HEK293 (cell line): ENCODE measurements around the gene TSPO.

Experiments
- CTCF ChIA-PET: fragments of 350-600 bp; formaldehyde crosslinking; extraction: SDS; loops from one replicate; lab custom pipeline; 2021; ENCODE audit warnings: antibody characterized with exemption; lab: Yijun Ruan, JAX
- POLR2A ChIA-PET: fragments of 300-600 bp; formaldehyde crosslinking; extraction: SDS; loops from one replicate; lab custom pipeline; 2020; ENCODE audit warnings: antibody characterized with exemption, inconsistent platforms; lab: Yijun Ruan, JAX
- H3K27ac ChIP-seq: fragments of 200-500 bp; sonication (Bioruptor generic); 2 replicates; pipeline ENCODE4 v1.5.1; 2014; ENCODE audit warnings: low read depth, low read length, control low read depth, inconsistent platforms; ENCODE audit errors: extremely low read depth
- H3K36me3 ChIP-seq, 2 experiments: fragments of 200-500 bp in 1 of 2; sonication (Bioruptor generic) in 1 of 2; 1 replicate in 1 of 2; 2 replicates in 1 of 2; pipeline ENCODE4 v1.5.1; 2014 to 2017; ENCODE audit warnings: inconsistent platforms in 2 of 2, low read length in 2 of 2; ENCODE audit not compliant: control insufficient read depth in 2 of 2, insufficient read depth in 1 of 2
- H3K4me1 ChIP-seq: fragments of 200-500 bp; sonication (Bioruptor generic); 2 replicates; pipeline ENCODE4 v1.5.1; 2014; ENCODE audit warnings: mild to moderate bottlenecking, low read length, inconsistent platforms; ENCODE audit not compliant: control insufficient read depth, insufficient read depth
- H3K4me3 ChIP-seq: 2 replicates; pipeline ENCODE4 v1.5.1; 2011; ENCODE audit warnings: low read depth, mild to moderate bottlenecking, control low read depth, low read length, moderate library complexity
- H3K9me3 ChIP-seq: fragments of 200-500 bp; sonication (Bioruptor generic); 2 replicates; pipeline ENCODE4 v1.5.1; 2014; ENCODE audit warnings: low read depth, low read length, inconsistent platforms; ENCODE audit not compliant: control insufficient read depth, insufficient read depth
- GLIS1 ChIP-seq: fragments of 450-650 bp; formaldehyde crosslinking; IDR thresholded peaks from 2 replicates; pipeline ENCODE4 v1.5.1; 2016; ENCODE audit warnings: missing biosample characterization, missing genetic modification characterization
- KLF16 ChIP-seq: fragments of 450-650 bp; formaldehyde crosslinking; IDR thresholded peaks from 2 replicates; pipeline ENCODE4 v1.5.1; 2017; ENCODE audit warnings: missing biosample characterization, missing genetic modification characterization
- SP3 ChIP-seq: fragments of 450-650 bp; formaldehyde crosslinking; IDR thresholded peaks from 2 replicates; pipeline ENCODE4 v1.5.1; 2016; ENCODE audit warnings: missing biosample characterization, missing genetic modification characterization
- ZFP37 ChIP-seq: fragments of 450-650 bp; formaldehyde crosslinking; IDR thresholded peaks from 2 replicates; pipeline ENCODE4 v1.5.1; 2016; ENCODE audit warnings: missing biosample characterization, missing genetic modification characterization
- ZIC2 ChIP-seq: fragments of 450-650 bp; formaldehyde crosslinking; IDR thresholded peaks from 2 replicates; pipeline ENCODE4 v1.5.1; 2016; ENCODE audit warnings: missing biosample characterization, missing genetic modification characterization
- ZNF114 ChIP-seq: fragments of 450-650 bp; formaldehyde crosslinking; IDR thresholded peaks from 2 replicates; pipeline ENCODE4 v1.5.0; 2017; ENCODE audit warnings: missing biosample characterization, missing genetic modification characterization
- ZNF2 ChIP-seq: fragments of 450-650 bp; formaldehyde crosslinking; IDR thresholded peaks from 2 replicates; pipeline ENCODE4 v1.5.1; 2016; ENCODE audit warnings: missing biosample characterization, missing genetic modification characterization
- ZNF341 ChIP-seq: fragments of 450-650 bp; formaldehyde crosslinking; IDR thresholded peaks from 2 replicates; pipeline ENCODE4; 2016; ENCODE audit warnings: low read depth, missing biosample characterization, missing genetic modification characterization
- ZNF433 ChIP-seq: fragments of 450-650 bp; formaldehyde crosslinking; IDR thresholded peaks from 2 replicates; pipeline ENCODE4 v1.5.1; 2016; ENCODE audit warnings: missing biosample characterization, missing genetic modification characterization, low read depth
- ZNF48 ChIP-seq: fragments of 450-650 bp; formaldehyde crosslinking; IDR thresholded peaks from 2 replicates; pipeline ENCODE4 v1.5.1; 2016; ENCODE audit warnings: missing biosample characterization, missing genetic modification characterization
- ZNF510 ChIP-seq: fragments of 450-650 bp; formaldehyde crosslinking; IDR thresholded peaks from 2 replicates; pipeline ENCODE4 v1.5.1; 2018; ENCODE audit warnings: mild to moderate bottlenecking, missing genetic modification characterization, missing biosample characterization; ENCODE audit not compliant: insufficient replicate concordance
- ZNF549 ChIP-seq: fragments of 450-650 bp; IDR thresholded peaks from 2 replicates; pipeline ENCODE4 v1.5.1; 2018; ENCODE audit warnings: missing biosample characterization, missing genetic modification characterization, mild to moderate bottlenecking, inconsistent platforms, moderate library complexity
- ZNF560 ChIP-seq: fragments of 450-650 bp; formaldehyde crosslinking; IDR thresholded peaks from 2 replicates; pipeline ENCODE4 v1.5.1; 2017; ENCODE audit warnings: missing biosample characterization, missing genetic modification characterization, borderline replicate concordance
- ZNF571 ChIP-seq: fragments of 450-650 bp; formaldehyde crosslinking; IDR thresholded peaks from 2 replicates; pipeline ENCODE4 v1.5.0; 2017; ENCODE audit warnings: missing biosample characterization, missing genetic modification characterization
- ZNF677 ChIP-seq: fragments of 450-650 bp; IDR thresholded peaks from 2 replicates; pipeline ENCODE4 v1.5.0; 2018; ENCODE audit warnings: missing biosample characterization, mild to moderate bottlenecking, missing genetic modification characterization, moderate library complexity
- ZNF777 ChIP-seq: fragments of 450-650 bp; formaldehyde crosslinking; IDR thresholded peaks from 2 replicates; pipeline ENCODE4 v1.5.1; 2017; ENCODE audit warnings: missing biosample characterization, missing genetic modification characterization, borderline replicate concordance
- ZXDB ChIP-seq: fragments of 450-650 bp; formaldehyde crosslinking; IDR thresholded peaks from 2 replicates; pipeline ENCODE4 v1.5.1; 2016; ENCODE audit warnings: missing biosample characterization, missing genetic modification characterization
- TF ChIP-seq, protein P1 (sequence below): fragments of 450-650 bp; IDR thresholded peaks from 2 replicates; pipeline ENCODE4 v1.5.1; 2018; ENCODE audit warnings: missing biosample characterization, missing genetic modification characterization
- TF ChIP-seq, protein P2 (sequence below): fragments of 450-650 bp; formaldehyde crosslinking; IDR thresholded peaks from 2 replicates; pipeline ENCODE4 v1.5.1; 2016; ENCODE audit warnings: missing biosample characterization, missing genetic modification characterization, borderline replicate concordance

Gene TSPO

DNA sequence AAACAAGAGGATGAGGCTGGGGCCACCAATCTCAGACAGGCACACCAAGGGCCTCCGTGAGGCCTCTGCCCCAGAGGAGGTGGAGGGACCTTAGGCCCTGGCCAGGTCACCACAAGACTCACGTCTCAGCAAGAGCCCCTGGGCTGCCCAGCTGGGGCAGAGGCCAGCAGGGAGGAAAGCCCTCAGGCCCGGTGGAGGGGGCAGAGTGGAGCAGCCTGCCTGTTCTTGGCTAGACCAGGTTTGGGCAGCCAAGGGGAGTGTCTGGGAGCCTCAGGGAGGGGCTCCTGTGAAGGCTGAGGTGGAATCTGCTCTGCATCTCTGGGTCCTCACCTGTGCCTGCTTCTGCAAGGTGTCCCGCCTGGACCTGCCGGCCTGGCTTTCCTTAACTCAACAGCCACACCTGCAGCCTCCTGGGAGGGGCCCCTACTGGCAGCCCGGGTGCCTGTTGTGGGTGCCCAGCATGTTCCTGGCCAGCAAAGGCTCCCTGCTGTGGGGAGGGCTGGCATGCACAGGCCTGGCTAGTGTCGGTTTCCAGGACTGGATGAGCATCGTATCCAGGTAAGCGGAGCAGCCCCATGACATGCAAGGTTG, 23.7 kb downstream of the TSPO start:
- POLR2A ChIA-PET: no interaction called here
- CTCF ChIA-PET: no interaction called here
- H3K4me1 ChIP-seq: no peaks in the 10 kb centered on the region
- no peak for TF ChIP-seq ZNF2 (tag by site-specific recombination)
- peak; percentile 38; the same call in 1 of the 2 replicates for TF ChIP-seq ZNF341 (tag by site-specific recombination)
- peak; percentile 84 for TF ChIP-seq ZIC2 (tag by site-specific recombination)
- TF ChIP-seq, all 188 proteins: peak for 2
- H3K4me3 ChIP-seq: no peak overlapping the region
- no peak overlapping the region for H3K27ac ChIP-seq
- no peaks in the 10 kb centered on the region for H3K9me3 ChIP-seq
- peaks cover 35 to 90% of the 10 kb centered on the region in 2 experiments; a peak in 2 of 3 replicates for H3K36me3 ChIP-seq

DNA sequence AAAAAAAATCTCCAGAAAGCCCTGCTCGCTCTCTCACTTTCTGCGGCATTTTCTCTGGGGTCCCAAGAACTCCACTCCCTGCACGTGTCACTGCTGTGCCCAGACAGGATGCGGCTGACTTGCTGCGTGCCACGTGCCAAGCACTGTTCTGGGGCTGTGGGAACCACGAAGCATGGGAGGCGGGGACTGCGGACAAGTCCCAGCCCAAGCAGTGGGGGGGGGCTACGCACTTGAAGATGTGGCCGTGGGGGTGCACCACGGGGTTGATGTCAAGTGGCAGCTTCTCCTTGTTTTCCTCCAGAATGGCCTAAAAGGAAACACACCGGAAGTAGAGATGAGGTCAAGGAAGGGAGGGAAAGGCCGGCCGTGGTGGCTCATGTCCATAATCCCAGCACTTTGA, 24.7 kb downstream of the TSPO start:
- TF ChIP-seq ZNF677 (tag by site-specific recombination) (no peak), ZFP37 (tag by site-specific recombination) (no peak), GLIS1 (tag by site-specific recombination) (no peak)
- Histone ChIP-seq H3K9me3 (no peaks in the 10 kb centered on the region), H3K4me1 (no peaks in the 10 kb centered on the region), H3K27ac (no peak overlapping the region), H3K36me3 (peaks cover 29 to 90% of the 10 kb centered on the region in 2 experiments; a peak in 2 of 3 replicates), H3K4me3 (no peak overlapping the region)
- ChIA-PET CTCF (no interaction called here), POLR2A (no interaction called here)

DNA sequence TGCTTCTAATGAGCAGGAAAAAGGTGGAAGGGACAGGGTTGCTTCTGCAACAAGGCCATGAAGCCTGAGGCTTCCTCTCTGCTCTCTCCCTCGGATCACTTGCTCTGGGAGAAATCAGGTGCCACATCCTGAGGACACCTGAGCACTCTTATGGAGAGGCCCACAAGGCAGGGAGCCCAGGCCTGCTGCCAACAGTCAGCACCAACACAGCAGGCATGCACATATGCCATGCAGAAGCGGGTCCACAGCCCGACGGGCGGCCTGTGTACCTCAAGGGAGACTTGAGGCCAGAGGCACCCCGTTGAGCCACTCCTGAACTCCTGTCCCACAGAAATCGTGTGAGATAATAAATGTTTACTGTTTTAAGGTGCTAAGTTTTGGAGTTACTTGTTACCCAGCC, 26.1 kb downstream of the TSPO start:
- ChIA-PET POLR2A (no interaction called here), CTCF (no interaction called here)
- Histone ChIP-seq H3K4me1 (no peaks in the 10 kb centered on the region), H3K36me3 (peaks cover 29 to 90% of the 10 kb centered on the region in 2 experiments; a peak in 2 of 3 replicates), H3K27ac (no peak overlapping the region), H3K4me3 (no peak overlapping the region), H3K9me3 (no peaks in the 10 kb centered on the region)
- TF ChIP-seq KLF16 (tag by site-specific recombination) (no peak), ZIC2 (tag by site-specific recombination) (peak; percentile 24; the same call in 1 of the 2 replicates)

DNA sequence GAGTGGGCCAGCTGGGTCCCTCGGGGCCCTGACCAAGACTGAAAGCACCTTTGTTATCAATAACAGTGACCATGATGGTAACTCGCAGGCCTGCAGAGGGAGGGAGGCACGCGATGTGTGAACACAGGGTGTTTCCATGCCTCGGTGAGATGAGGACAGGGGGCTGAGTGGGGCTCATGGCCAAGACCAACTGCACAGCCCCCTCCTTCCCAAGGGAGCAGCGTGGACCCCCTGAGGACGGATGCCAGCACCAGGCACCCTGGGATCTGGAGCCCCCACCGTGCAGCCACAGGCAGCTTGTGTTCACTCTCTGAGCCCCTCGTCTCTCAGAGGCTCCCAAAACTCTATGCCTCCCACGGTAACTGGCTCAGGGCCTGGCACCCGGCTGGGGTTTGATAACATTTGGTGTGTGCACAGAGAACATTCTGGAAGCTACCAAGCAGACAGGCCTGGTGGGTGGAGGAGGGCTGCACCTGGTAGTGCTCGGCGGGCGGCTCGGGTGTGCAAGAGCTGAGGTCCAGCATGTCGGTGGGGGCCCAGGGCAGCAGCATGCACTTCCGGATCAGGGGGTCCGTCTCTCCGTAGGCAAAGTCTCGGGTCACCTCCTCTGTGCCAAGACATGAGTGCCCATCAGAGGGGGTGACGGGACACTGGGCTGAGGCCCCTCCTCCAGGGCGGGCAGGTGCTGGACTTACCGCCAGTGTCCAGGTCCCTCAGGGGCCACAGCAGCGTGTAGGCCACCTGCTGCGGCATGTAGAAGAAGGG, 28.0 kb downstream of the TSPO start:
- Histone ChIP-seq H3K27ac (no peak overlapping the region), H3K9me3 (no peaks in the 10 kb centered on the region), H3K4me3 (no peak overlapping the region), H3K36me3 (peaks cover 22 to 90% of the 10 kb centered on the region in 2 experiments; a peak in 2 of 3 replicates), H3K4me1 (no peaks in the 10 kb centered on the region)
- ChIA-PET POLR2A (interaction anchor here (1.4 kb wide), 1 partner anchor 15 kb away, joined by 4 read pairs; no protein-coding TSS in a partner anchor), CTCF (interaction anchor here (0.7 to 1.5 kb wide), 2 partner anchors 49 to 1370 kb away, joined by 3 to 4 read pairs; no protein-coding TSS in a partner anchor)
- TF ChIP-seq ZNF510 (tag by site-specific recombination) (no peak), ZNF48 (tag by site-specific recombination) (no peak), ZNF433 (tag by site-specific recombination) (no peak), SP3 (tag by site-specific recombination) (no peak), ZNF114 (tag by site-specific recombination) (no peak), ZNF549 (tag by site-specific recombination) (no peak), ZNF777 (no peak), ZNF560 (tag by site-specific recombination) (no peak), ZNF571 (no peak), ZXDB (tag by site-specific recombination) (no peak)
- TF ChIP-seq, protein P1, sequence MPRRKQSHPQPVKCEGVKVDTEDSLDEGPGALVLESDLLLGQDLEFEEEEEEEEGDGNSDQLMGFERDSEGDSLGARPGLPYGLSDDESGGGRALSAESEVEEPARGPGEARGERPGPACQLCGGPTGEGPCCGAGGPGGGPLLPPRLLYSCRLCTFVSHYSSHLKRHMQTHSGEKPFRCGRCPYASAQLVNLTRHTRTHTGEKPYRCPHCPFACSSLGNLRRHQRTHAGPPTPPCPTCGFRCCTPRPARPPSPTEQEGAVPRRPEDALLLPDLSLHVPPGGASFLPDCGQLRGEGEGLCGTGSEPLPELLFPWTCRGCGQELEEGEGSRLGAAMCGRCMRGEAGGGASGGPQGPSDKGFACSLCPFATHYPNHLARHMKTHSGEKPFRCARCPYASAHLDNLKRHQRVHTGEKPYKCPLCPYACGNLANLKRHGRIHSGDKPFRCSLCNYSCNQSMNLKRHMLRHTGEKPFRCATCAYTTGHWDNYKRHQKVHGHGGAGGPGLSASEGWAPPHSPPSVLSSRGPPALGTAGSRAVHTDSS: no peak
- TF ChIP-seq, protein P2, sequence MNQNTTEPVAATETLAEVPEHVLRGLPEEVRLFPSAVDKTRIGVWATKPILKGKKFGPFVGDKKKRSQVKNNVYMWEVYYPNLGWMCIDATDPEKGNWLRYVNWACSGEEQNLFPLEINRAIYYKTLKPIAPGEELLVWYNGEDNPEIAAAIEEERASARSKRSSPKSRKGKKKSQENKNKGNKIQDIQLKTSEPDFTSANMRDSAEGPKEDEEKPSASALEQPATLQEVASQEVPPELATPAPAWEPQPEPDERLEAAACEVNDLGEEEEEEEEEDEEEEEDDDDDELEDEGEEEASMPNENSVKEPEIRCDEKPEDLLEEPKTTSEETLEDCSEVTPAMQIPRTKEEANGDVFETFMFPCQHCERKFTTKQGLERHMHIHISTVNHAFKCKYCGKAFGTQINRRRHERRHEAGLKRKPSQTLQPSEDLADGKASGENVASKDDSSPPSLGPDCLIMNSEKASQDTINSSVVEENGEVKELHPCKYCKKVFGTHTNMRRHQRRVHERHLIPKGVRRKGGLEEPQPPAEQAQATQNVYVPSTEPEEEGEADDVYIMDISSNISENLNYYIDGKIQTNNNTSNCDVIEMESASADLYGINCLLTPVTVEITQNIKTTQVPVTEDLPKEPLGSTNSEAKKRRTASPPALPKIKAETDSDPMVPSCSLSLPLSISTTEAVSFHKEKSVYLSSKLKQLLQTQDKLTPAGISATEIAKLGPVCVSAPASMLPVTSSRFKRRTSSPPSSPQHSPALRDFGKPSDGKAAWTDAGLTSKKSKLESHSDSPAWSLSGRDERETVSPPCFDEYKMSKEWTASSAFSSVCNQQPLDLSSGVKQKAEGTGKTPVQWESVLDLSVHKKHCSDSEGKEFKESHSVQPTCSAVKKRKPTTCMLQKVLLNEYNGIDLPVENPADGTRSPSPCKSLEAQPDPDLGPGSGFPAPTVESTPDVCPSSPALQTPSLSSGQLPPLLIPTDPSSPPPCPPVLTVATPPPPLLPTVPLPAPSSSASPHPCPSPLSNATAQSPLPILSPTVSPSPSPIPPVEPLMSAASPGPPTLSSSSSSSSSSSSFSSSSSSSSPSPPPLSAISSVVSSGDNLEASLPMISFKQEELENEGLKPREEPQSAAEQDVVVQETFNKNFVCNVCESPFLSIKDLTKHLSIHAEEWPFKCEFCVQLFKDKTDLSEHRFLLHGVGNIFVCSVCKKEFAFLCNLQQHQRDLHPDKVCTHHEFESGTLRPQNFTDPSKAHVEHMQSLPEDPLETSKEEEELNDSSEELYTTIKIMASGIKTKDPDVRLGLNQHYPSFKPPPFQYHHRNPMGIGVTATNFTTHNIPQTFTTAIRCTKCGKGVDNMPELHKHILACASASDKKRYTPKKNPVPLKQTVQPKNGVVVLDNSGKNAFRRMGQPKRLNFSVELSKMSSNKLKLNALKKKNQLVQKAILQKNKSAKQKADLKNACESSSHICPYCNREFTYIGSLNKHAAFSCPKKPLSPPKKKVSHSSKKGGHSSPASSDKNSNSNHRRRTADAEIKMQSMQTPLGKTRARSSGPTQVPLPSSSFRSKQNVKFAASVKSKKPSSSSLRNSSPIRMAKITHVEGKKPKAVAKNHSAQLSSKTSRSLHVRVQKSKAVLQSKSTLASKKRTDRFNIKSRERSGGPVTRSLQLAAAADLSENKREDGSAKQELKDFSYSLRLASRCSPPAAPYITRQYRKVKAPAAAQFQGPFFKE (tag by site-specific recombination): no peak
